HepG2 (cell line): ENCODE results near the gene YPEL3. TPM values are rescaled to one million over a fixed set of nuclear protein-coding genes. Genes with fewer than 3 reads are reported as not detected.

Source experiments
- ATAC-seq: fragments of 200-7000 bp; cut with Tn5 transposase; 3 replicates; pipeline ENCODE4 v1.9.1; 2020; ENCODE audit warnings: mild to moderate bottlenecking, moderate library complexity
- BruUV-seq: library from RNA; stranded (reverse); fragments of 400-500 nt; replicated peaks from 2 replicates; lab custom pipeline; 2021; lab: Mats Ljungman, UMichigan
- CTCF ChIA-PET: fragments of 300-600 bp; formaldehyde crosslinking; extraction: SDS; loops from one replicate; lab custom pipeline; 2021; ENCODE audit warnings: low total read pairs, inconsistent platforms, low intra/inter-chr PET ratio; lab: Yijun Ruan, JAX
- POLR2A ChIA-PET: fragments of 350-600 bp; sonication (Branson Sonifier 250); formaldehyde crosslinking; loops from one replicate; lab custom pipeline; 2020; ENCODE audit warnings: antibody characterized with exemption, inconsistent platforms; lab: Yijun Ruan, JAX
- DNase-seq: peaks from one replicate; pipeline ENCODE4 v3.0.0-alpha.2; 2015; ENCODE audit warnings: low spot score
- FAIRE-seq: peaks from 3 replicates; lab custom pipeline; 2011; peaks lifted over from hg19 to GRCh38; lab: Jason Lieb, UNC
- H2AFZ ChIP-seq: one replicate; pipeline ENCODE4 v1.6.1; 2011; ENCODE audit warnings: low read length, inconsistent platforms
- H3K27ac ChIP-seq: fragments of 300-600 bp; 3 replicates; pipeline ENCODE4 v1.8.0; 2011; ENCODE audit warnings: mixed run types, mild to moderate bottlenecking, mixed read lengths, low read length, inconsistent platforms; ENCODE audit not compliant: insufficient read depth; ENCODE audit errors: extremely low read length
- H3K27me3 ChIP-seq, 2 experiments: fragments of 200-600 bp in 1 of 2; 2 replicates in 1 of 2; 3 replicates in 1 of 2; pipeline versions ENCODE4 v1.6.0 to v1.8.0; 2011; ENCODE audit warnings: low read length in 2 of 2, mild to moderate bottlenecking in 2 of 2, moderate library complexity in 2 of 2, inconsistent platforms in 1 of 2; ENCODE audit not compliant: insufficient read depth in 2 of 2, control insufficient read depth in 1 of 2
- H3K36me3 ChIP-seq, 2 experiments: fragments of 200-600 bp in 1 of 2; replicated peaks in 1 of 2; 2 replicates in 1 of 2; 3 replicates in 1 of 2; pipeline versions ENCODE4 v1.5.1 to v1.8.0; 2011; ENCODE audit warnings: low read length in 2 of 2, inconsistent platforms in 1 of 2; ENCODE audit not compliant: insufficient read depth in 2 of 2, control insufficient read depth in 1 of 2
- H3K4me1 ChIP-seq: 2 replicates; pipeline ENCODE4 v1.5.1; 2012; ENCODE audit warnings: low read length, inconsistent platforms; ENCODE audit not compliant: insufficient read depth
- H3K4me2 ChIP-seq: 2 replicates; pipeline ENCODE4 v1.6.0; 2011; ENCODE audit warnings: low read depth, low read length, inconsistent platforms
- H3K4me3 ChIP-seq, 3 experiments: fragments of 200-600 bp in 1 of 3; sonication (generic), shearing (Covaris generic) in 1 of 3; replicated peaks in 1 of 3; 2 replicates each; pipeline ENCODE4 v1.5.1; 2011 to 2016; ENCODE audit warnings: low read length in 3 of 3, inconsistent platforms in 2 of 3, low read depth in 2 of 3, mild to moderate bottlenecking in 2 of 3, control low read depth in 1 of 3, mixed read lengths in 1 of 3; ENCODE audit not compliant: insufficient read depth in 1 of 3
- H3K79me2 ChIP-seq: one replicate; pipeline ENCODE4 v1.6.1; 2011; ENCODE audit warnings: low read length, inconsistent platforms; ENCODE audit not compliant: insufficient read depth
- H3K9ac ChIP-seq: 2 replicates; pipeline ENCODE4 v1.6.0; 2011; ENCODE audit warnings: mild to moderate bottlenecking, low read depth, low read length, inconsistent platforms; ENCODE audit not compliant: insufficient read depth
- H3K9me3 ChIP-seq: 2 replicates; pipeline ENCODE4 v1.5.1; 2012; ENCODE audit warnings: mild to moderate bottlenecking, low read length
- H4K20me1 ChIP-seq: 2 replicates; pipeline ENCODE4 v1.6.0; 2011; ENCODE audit warnings: inconsistent platforms, mild to moderate bottlenecking, low read length, moderate library complexity; ENCODE audit not compliant: insufficient read depth
- ATF1 ChIP-seq: IDR thresholded peaks from 2 replicates; pipeline ENCODE4 v1.6.1; 2016; ENCODE audit warnings: mild to moderate bottlenecking, control low read depth
- DRAP1 ChIP-seq: IDR thresholded peaks from 2 replicates; pipeline ENCODE4 v1.6.1; 2016; ENCODE audit warnings: missing genetic modification reagents, missing compliant biosample characterization
- HDAC1 ChIP-seq: sonication (generic); formaldehyde crosslinking; IDR thresholded peaks from 2 replicates; pipeline ENCODE4 v1.5.1; 2020; ENCODE audit warnings: mild to moderate bottlenecking, missing genetic modification reagents
- KLF6 ChIP-seq: IDR thresholded peaks from 2 replicates; pipeline ENCODE4 v1.8.0; 2016; ENCODE audit warnings: missing biosample characterization, missing genetic modification reagents
- MED8 ChIP-seq: sonication (generic); formaldehyde crosslinking; IDR thresholded peaks from 2 replicates; pipeline ENCODE4 v1.8.1; 2023; ENCODE audit warnings: mild to moderate bottlenecking, missing genetic modification reagents; ENCODE audit not compliant: insufficient replicate concordance
- MZF1 ChIP-seq: sonication (generic); formaldehyde crosslinking; IDR thresholded peaks from 2 replicates; pipeline ENCODE4 v1.8.1; 2023; ENCODE audit warnings: mild to moderate bottlenecking, missing genetic modification reagents, borderline replicate concordance
- NR1H2 ChIP-seq: sonication (generic); formaldehyde crosslinking; IDR thresholded peaks from 2 replicates; pipeline ENCODE4 v1.8.1; 2022; ENCODE audit warnings: low read depth, missing genetic modification reagents, borderline replicate concordance
- PBX2 ChIP-seq: IDR thresholded peaks from 2 replicates; pipeline ENCODE4 v1.6.1; 2016; ENCODE audit warnings: control low read depth
- RFX1 ChIP-seq: fragments of 450-650 bp; IDR thresholded peaks from 2 replicates; pipeline ENCODE4 v1.6.1; 2017
- ZNF280D ChIP-seq: sonication (generic); formaldehyde crosslinking; IDR thresholded peaks from 2 replicates; pipeline ENCODE4 v1.5.1; 2020; ENCODE audit warnings: mild to moderate bottlenecking, missing genetic modification reagents
- ZNF501 ChIP-seq: sonication (generic); formaldehyde crosslinking; IDR thresholded peaks from 2 replicates; pipeline ENCODE4 v1.5.1; 2020; ENCODE audit warnings: mild to moderate bottlenecking, moderate library complexity, missing genetic modification reagents
- ZNF577 ChIP-seq: sonication (generic); formaldehyde crosslinking; IDR thresholded peaks from 2 replicates; pipeline ENCODE4 v1.4.0; 2020; ENCODE audit warnings: mild to moderate bottlenecking, low read depth, missing genetic modification reagents, borderline replicate concordance
- ZNF609 ChIP-seq: sonication (generic); formaldehyde crosslinking; IDR thresholded peaks from 2 replicates; pipeline ENCODE4 v1.4.0; 2020; ENCODE audit warnings: mild to moderate bottlenecking, missing genetic modification reagents, borderline replicate concordance
- WGBS: methylation state at CpG from one replicate; pipeline ENCODE4 v1.1.6; 2017; ENCODE audit warnings: low lambda C conversion rate; 5-methylcytosine and 5-hydroxymethylcytosine counted together
- in situ Hi-C: cut with HindIII; loops from 2 replicates; pipeline ENCODE4 v1.10.0; 2017; ENCODE audit warnings: low pct_unique_long_range_greater_than_20kb; ENCODE audit not compliant: extremely low pct_ligation_motif_present
- intact Hi-C: fragments of 100-400 bp; cut with micrococcal nuclease; formaldehyde crosslinking; loops from one replicate; pipeline ENCODE4 v1.10.0; 2022; ENCODE audit not compliant: unreplicated experiment
- polyA plus RNA-seq, 8 experiments: library from polyadenylated mRNA; depleted of rRNA in 3 of 8; stranded (reverse) in 7 of 8; unstranded in 1 of 8; fragments of >200 nt; fragmentation: Illumina TruSeq in 4 of 8; extraction: Trizol in 4 of 8; gene quantifications; 2 replicates each; pipeline versions ENCODE4 v1.2.1 to v1.2.3, GENCODE V29; 2011 to 2016; ENCODE audit warnings: low read depth in 4 of 8, missing spikeins in 1 of 8, mixed read lengths in 1 of 8; ENCODE audit not compliant: insufficient read depth in 1 of 8
- total RNA-seq, 5 experiments: library from RNA; depleted of rRNA; stranded (reverse); fragments of >200 nt; fragmentation: Illumina TruSeq; extraction: Trizol; gene quantifications; 2 replicates each; pipeline ENCODE4 v1.2.3, GENCODE V29; 2016; ENCODE audit warnings: low read depth in 1 of 5

Gene YPEL3
- total and polyA plus RNA-seq, 2 of the 13 experiments (the other 11 are each of a cell fraction or from before 2014, with no cell fraction given): 5.4 to 47.0 TPM

- no TSS peak for BruUV-seq
- DNase-seq (peak; percentile 84), FAIRE-seq (no peak), ATAC-seq (peak; percentile 49)
- no peak overlapping the region for H2AFZ ChIP-seq
- H3K27ac ChIP-seq: peak overlapping the region; percentile 95
- H3K4me2 ChIP-seq: peak overlapping the region; percentile 95
- peaks cover 19 to 28% of the 10 kb centered on the region in 2 experiments for H3K36me3 ChIP-seq
- peak overlapping the region; percentile 68 to 100 (median 76) for H3K4me3 ChIP-seq
- peaks cover 35% of the 10 kb centered on the region for H4K20me1 ChIP-seq
- intact Hi-C loops: no loop called here
- H3K9me3 ChIP-seq: no peaks in the 10 kb centered on the region
- 0% methylated on average over 22 of the region's 27 CpGs for WGBS
- ChIA-PET CTCF (interaction anchor here (0.9 to 1.2 kb wide), 2 partner anchors 28 to 29 kb away, joined by 3 read pairs; no protein-coding TSS in a partner anchor), POLR2A (interaction anchor here (0.6 to 9.1 kb wide), 12 partner anchors 9 to 568 kb away, joined by 3 to 120 read pairs (median 10); partner anchors contain the start of genes ASPHD1, SEZ6L2, TAOK2 and TBX6)
- H3K79me2 ChIP-seq: peaks cover 53% of the 10 kb centered on the region
- peaks cover 35% of the 10 kb centered on the region for H3K4me1 ChIP-seq
- H3K9ac ChIP-seq: peak overlapping the region; percentile 87
- H3K27me3 ChIP-seq: peaks cover 0 to 2% of the 10 kb centered on the region in 2 experiments; a peak in 1 of 5 replicates
- in situ Hi-C loops: no loop called here
- TF ChIP-seq MED8 (CRISPR knock-in tag) (peak; percentile 31), ATF1 (peak; percentile 31; the same call in 1 of the 2 replicates), DRAP1 (CRISPR knock-in tag) (peak; percentile 95), KLF6 (peak; percentile 28; the same call in 1 of the 2 replicates), ZNF501 (CRISPR knock-in tag) (peak; percentile 85), PBX2 (CRISPR knock-in tag) (no peak), ZNF577 (CRISPR knock-in tag) (no peak), MZF1 (peak; percentile 7; the same call in 1 of the 2 replicates), ZNF280D (CRISPR knock-in tag) (no peak), NR1H2 (CRISPR knock-in tag) (no peak), ZNF609 (peak; percentile 27; the same call in 1 of the 2 replicates), RFX1 (no peak), HDAC1 (CRISPR knock-in tag) (peak; percentile 87)
Observed at GRCh38 chr16:30063893-30064728, 31.9 kb downstream of the YPEL3 start.
